MCF 10A (cell line): ENCODE results near the gene CALN1. TPM values are rescaled to one million over a fixed set of nuclear protein-coding genes. Genes with fewer than 3 reads are reported as not detected.

Experiments
- BruUV-seq: library from RNA; stranded (reverse); fragments of 400-500 nt; replicated peaks from 2 replicates; lab custom pipeline; 2021; lab: Mats Ljungman, UMichigan
- CTCF ChIA-PET: fragments of 300-600 bp; sonication (Branson Sonifier 250); formaldehyde crosslinking; extraction: SDS; loops from one replicate; lab custom pipeline; 2021; ENCODE audit warnings: antibody characterized with exemption, inconsistent platforms; lab: Yijun Ruan, JAX
- POLR2A ChIA-PET: fragments of 300-600, 350-650 bp; sonication (Branson Sonifier 250); formaldehyde crosslinking; extraction: SDS; loops from one replicate; lab custom pipeline; 2020; ENCODE audit warnings: antibody characterized with exemption, inconsistent platforms; lab: Yijun Ruan, JAX
- DNase-seq: peaks from one replicate; pipeline ENCODE4 v3.0.0-alpha.2; 2018; ENCODE audit not compliant: unreplicated experiment
- H3K27ac Mint-ChIP-seq: one replicate; pipeline ENCODE4 v1.8.0; 2022; ENCODE audit warnings: mild to moderate bottlenecking, low read depth, mixed read lengths; ENCODE audit not compliant: unreplicated experiment
- H3K27me3 Mint-ChIP-seq: one replicate; pipeline ENCODE4 v1.8.0; 2022; ENCODE audit warnings: mixed read lengths; ENCODE audit not compliant: insufficient read depth, unreplicated experiment
- H3K36me3 Mint-ChIP-seq: one replicate; pipeline ENCODE4 v1.8.0; 2022; ENCODE audit warnings: mild to moderate bottlenecking, moderate library complexity, mixed read lengths; ENCODE audit not compliant: insufficient read depth, unreplicated experiment
- H3K4me1 Mint-ChIP-seq: one replicate; pipeline ENCODE4 v1.8.0; 2022; ENCODE audit warnings: mixed read lengths; ENCODE audit not compliant: insufficient read depth, unreplicated experiment
- H3K4me3 Mint-ChIP-seq: one replicate; pipeline ENCODE4 v1.8.0; 2022; ENCODE audit warnings: mild to moderate bottlenecking, moderate library complexity, mixed read lengths; ENCODE audit not compliant: unreplicated experiment
- H3K9me3 Mint-ChIP-seq: one replicate; pipeline ENCODE4 v1.8.0; 2022; ENCODE audit warnings: mixed read lengths; ENCODE audit not compliant: unreplicated experiment
- intact Hi-C: fragments of 100-400 bp; cut with micrococcal nuclease; formaldehyde crosslinking; loops from 2 replicates; pipeline ENCODE4 v1.14.1; 2022
- total RNA-seq: library from RNA; stranded (reverse); gene quantifications from 2 replicates; pipeline ENCODE4 v1.2.3, GENCODE V29; 2022
- TF ChIP-seq, protein P1 (sequence below): fragments of 200-600 bp; IDR thresholded peaks from one replicate; pipeline ENCODE4 v1.8.0; 2022; ENCODE audit warnings: antibody characterized with exemption, mild to moderate bottlenecking; ENCODE audit not compliant: unreplicated experiment

CALN1 gene
- total RNA-seq, 1 experiment from 2014 or later = not detected

- no TSS peak for BruUV-seq
These were observed 293.8 kb downstream of the CALN1 start for GRCh38 chr7:72118366-72118765.

DNA sequence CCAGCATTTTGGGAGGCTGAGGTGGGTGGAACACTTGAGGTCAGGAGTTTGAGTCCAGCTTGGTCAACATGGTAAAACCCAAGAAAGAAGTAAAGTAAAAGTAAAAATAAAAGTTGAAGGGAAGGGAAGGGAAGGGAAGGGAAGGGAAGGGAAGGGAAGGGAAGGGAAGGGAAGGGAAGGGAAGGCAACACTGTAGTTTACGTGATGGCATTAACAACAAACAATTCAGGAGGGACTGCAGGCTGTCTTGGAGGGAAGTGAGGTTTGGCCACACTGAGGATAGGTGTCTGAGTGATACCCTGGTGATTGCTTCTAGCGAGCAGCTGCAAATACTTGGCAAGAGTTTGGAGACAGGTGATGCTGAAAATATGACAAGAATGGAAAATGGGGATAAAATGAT is 298.0 kb downstream of the CALN1 start:
- no peak for DNase-seq
- BruUV-seq = no TSS peak
- Mint-ChIP-seq H3K27me3 (no peaks in the 10 kb centered on the region), H3K27ac (no peak overlapping the region), H3K9me3 (peaks cover 19% of the 10 kb centered on the region), H3K4me1 (no peaks in the 10 kb centered on the region), H3K36me3 (no peaks in the 10 kb centered on the region), H3K4me3 (no peak overlapping the region)
- intact Hi-C loops = no loop called here
- POLR2A ChIA-PET = no interaction called here
- CTCF ChIA-PET = interaction anchor here (0.8 kb wide), 1 partner anchor 9 kb away, joined by 3 read pairs; no protein-coding TSS in a partner anchor
- TF ChIP-seq, protein P1, sequence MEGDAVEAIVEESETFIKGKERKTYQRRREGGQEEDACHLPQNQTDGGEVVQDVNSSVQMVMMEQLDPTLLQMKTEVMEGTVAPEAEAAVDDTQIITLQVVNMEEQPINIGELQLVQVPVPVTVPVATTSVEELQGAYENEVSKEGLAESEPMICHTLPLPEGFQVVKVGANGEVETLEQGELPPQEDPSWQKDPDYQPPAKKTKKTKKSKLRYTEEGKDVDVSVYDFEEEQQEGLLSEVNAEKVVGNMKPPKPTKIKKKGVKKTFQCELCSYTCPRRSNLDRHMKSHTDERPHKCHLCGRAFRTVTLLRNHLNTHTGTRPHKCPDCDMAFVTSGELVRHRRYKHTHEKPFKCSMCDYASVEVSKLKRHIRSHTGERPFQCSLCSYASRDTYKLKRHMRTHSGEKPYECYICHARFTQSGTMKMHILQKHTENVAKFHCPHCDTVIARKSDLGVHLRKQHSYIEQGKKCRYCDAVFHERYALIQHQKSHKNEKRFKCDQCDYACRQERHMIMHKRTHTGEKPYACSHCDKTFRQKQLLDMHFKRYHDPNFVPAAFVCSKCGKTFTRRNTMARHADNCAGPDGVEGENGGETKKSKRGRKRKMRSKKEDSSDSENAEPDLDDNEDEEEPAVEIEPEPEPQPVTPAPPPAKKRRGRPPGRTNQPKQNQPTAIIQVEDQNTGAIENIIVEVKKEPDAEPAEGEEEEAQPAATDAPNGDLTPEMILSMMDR = no peak

More at GRCh38 chr7:72118366-72118765, 293.8 kb downstream of the CALN1 start:
- Mint-ChIP-seq H3K27ac (no peak overlapping the region), H3K4me3 (no peak overlapping the region), H3K36me3 (no peaks in the 10 kb centered on the region), H3K9me3 (peaks cover 19% of the 10 kb centered on the region), H3K4me1 (no peaks in the 10 kb centered on the region), H3K27me3 (no peaks in the 10 kb centered on the region)
- TF ChIP-seq, protein P1 = no peak
- ChIA-PET POLR2A (no interaction called here), CTCF (interaction anchor here (1.2 kb wide), 1 partner anchor 19 kb away, joined by 3 read pairs; no protein-coding TSS in a partner anchor)
- DNase-seq = no peak
- intact Hi-C loops = no loop called here

GRCh38 chr7:72112992-72113391 is 299.1 kb downstream of the CALN1 start:
- Mint-ChIP-seq H3K36me3 (no peaks in the 10 kb centered on the region), H3K4me3 (no peak overlapping the region), H3K27me3 (no peaks in the 10 kb centered on the region), H3K9me3 (peaks cover 23% of the 10 kb centered on the region), H3K4me1 (no peaks in the 10 kb centered on the region), H3K27ac (no peak overlapping the region)
- TF ChIP-seq, protein P1 = no peak
- BruUV-seq = no TSS peak
- ChIA-PET POLR2A (no interaction called here), CTCF (no interaction called here)
- intact Hi-C loops = no loop called here
- no peak for DNase-seq

DNA sequence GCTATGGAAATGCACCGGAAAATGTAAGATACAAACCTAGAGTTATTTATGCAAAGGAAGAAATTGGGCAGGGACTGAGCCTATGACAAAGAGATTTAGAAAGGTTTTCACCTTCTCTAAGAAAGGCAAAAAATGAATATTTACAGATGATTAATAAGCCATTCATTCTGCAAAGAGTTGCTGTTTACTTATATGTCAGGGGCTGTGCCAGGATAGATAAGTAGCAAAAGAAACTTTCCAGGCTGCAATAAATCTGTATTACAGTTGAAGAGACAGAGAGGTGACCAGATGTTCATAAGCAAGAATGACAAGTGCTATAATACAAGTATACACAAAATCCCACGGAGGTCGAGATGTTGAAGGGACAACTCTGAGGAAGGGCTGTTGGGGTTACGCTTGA is 299.6 kb downstream of the CALN1 start:
- Mint-ChIP-seq H3K4me1 (no peaks in the 10 kb centered on the region), H3K36me3 (no peaks in the 10 kb centered on the region), H3K9me3 (peaks cover 28% of the 10 kb centered on the region), H3K4me3 (no peak overlapping the region), H3K27me3 (no peaks in the 10 kb centered on the region), H3K27ac (no peak overlapping the region)
- no peak for DNase-seq
- POLR2A ChIA-PET = no interaction called here
- no TSS peak for BruUV-seq
- TF ChIP-seq, protein P1 = no peak
- intact Hi-C loops = no loop called here
- CTCF ChIA-PET = no interaction called here
